ENCODE data around the gene CTIF. TPM values are rescaled to one million over a fixed set of nuclear protein-coding genes. Genes with fewer than 3 reads are reported as not detected.

CTIF gene
- polyA plus RNA-seq, 1 of the 3 experiments (the other 2 are of a cell fraction): 47.2 TPM

DNA sequence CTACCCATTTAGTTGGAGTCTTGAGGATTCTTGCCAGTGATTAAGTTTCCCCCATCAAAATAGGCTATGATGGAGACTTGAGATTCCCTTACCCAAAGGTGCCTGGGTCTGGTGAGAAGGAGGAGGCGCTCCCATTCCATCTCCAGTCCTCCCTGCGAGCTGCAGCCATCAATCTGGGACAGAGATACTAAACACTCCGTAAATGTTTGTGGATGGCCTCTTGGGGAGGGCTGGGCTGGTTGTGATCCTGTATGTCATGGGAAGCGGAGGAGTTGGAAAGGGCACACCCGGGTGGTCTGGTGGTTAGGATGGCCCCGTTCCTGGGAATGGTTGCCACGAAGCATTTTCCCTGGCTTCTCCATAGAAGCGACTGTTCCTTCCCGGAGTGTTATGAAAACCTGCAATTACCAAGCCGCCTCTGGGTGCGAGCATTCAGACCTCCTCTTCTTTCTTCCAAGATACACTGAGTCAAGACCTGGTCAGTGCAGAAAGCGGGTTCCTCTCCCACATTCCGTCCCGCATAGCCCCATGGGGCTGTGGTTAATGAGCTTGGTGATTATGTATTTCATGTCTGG is 196.9 kb downstream of the CTIF start:
- H3K4me1 ChIP-seq (ENCODE audit: control insufficient read depth in 1 of 2, insufficient read depth in 2 of 2, low read depth in 1 of 2, low read length in 1 of 2): peaks cover 15 to 34% of the 10 kb centered on the region in 2 experiments; a peak in 3 of 4 replicates
- no peaks in the 10 kb centered on the region for H3F3A ChIP-seq (replicated peaks; ENCODE audit: insufficient read depth)
- peaks cover 0 to 2% of the 10 kb centered on the region in 2 experiments for H3K36me3 ChIP-seq (replicated peaks in 1 of 2; ENCODE audit: control insufficient read depth in 1 of 2, insufficient read depth in 2 of 2, low read length in 1 of 2)
- 94% methylated on average over 11 of the region's 14 CpGs for WGBS (ENCODE audit: low lambda C conversion rate)
- H3K27ac ChIP-seq (ENCODE audit: low read depth in 2 of 2, low read length in 1 of 2): no peak overlapping the region
- no peak overlapping the region for H2AFZ ChIP-seq (ENCODE audit: low read depth)
- no peaks in the 10 kb centered on the region for H3K9me2 ChIP-seq
- H4K20me1 ChIP-seq (ENCODE audit: insufficient read depth): peaks cover 31% of the 10 kb centered on the region; the same call in 1 of the 2 replicates
- no peak for DNase-seq
- peak overlapping the region; percentile 25; the same call in 1 of the 2 replicates for H3K4me2 ChIP-seq
- no peaks in the 10 kb centered on the region for H3K27me3 ChIP-seq (ENCODE audit: insufficient read depth)
- no peaks in the 10 kb centered on the region for H3K9me3 ChIP-seq
- no peak overlapping the region for H3K4me3 ChIP-seq (ENCODE audit: low read depth in 2 of 2, low read length in 1 of 2)
- H3K79me2 ChIP-seq (ENCODE audit: insufficient read depth): peaks cover 28% of the 10 kb centered on the region; the same call in 1 of the 2 replicates
- POLR2A ChIA-PET: no interaction called here
- no peak for TF ChIP-seq RFX5 (IDR thresholded peaks at IDR 0.05; ENCODE audit: low read length)
- TF ChIP-seq GABPA (IDR thresholded peaks at IDR 0.05; ENCODE audit: low read depth): no peak
- TF ChIP-seq, protein P1, sequence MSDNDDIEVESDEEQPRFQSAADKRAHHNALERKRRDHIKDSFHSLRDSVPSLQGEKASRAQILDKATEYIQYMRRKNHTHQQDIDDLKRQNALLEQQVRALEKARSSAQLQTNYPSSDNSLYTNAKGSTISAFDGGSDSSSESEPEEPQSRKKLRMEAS (IDR thresholded peaks at IDR 0.05; ENCODE audit: low read depth): no peak
- TF ChIP-seq, protein P2, sequence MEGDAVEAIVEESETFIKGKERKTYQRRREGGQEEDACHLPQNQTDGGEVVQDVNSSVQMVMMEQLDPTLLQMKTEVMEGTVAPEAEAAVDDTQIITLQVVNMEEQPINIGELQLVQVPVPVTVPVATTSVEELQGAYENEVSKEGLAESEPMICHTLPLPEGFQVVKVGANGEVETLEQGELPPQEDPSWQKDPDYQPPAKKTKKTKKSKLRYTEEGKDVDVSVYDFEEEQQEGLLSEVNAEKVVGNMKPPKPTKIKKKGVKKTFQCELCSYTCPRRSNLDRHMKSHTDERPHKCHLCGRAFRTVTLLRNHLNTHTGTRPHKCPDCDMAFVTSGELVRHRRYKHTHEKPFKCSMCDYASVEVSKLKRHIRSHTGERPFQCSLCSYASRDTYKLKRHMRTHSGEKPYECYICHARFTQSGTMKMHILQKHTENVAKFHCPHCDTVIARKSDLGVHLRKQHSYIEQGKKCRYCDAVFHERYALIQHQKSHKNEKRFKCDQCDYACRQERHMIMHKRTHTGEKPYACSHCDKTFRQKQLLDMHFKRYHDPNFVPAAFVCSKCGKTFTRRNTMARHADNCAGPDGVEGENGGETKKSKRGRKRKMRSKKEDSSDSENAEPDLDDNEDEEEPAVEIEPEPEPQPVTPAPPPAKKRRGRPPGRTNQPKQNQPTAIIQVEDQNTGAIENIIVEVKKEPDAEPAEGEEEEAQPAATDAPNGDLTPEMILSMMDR (IDR thresholded peaks at IDR 0.05): no peak
- no peak for TF ChIP-seq MXI1 (IDR thresholded peaks at IDR 0.05; ENCODE audit: low read depth, low read length)
- TF ChIP-seq, protein P3, sequence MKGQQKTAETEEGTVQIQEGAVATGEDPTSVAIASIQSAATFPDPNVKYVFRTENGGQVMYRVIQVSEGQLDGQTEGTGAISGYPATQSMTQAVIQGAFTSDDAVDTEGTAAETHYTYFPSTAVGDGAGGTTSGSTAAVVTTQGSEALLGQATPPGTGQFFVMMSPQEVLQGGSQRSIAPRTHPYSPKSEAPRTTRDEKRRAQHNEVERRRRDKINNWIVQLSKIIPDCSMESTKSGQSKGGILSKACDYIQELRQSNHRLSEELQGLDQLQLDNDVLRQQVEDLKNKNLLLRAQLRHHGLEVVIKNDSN (IDR thresholded peaks at IDR 0.05; ENCODE audit: borderline replicate concordance, low read depth): no peak
- no peak for TF ChIP-seq RXRA (IDR thresholded peaks at IDR 0.05; ENCODE audit: borderline replicate concordance, low read depth)
- TF ChIP-seq TEAD4 (IDR thresholded peaks at IDR 0.05; ENCODE audit: borderline replicate concordance, insufficient read depth): no peak
- TF ChIP-seq SMC3 (IDR thresholded peaks at IDR 0.05; ENCODE audit: low read depth, low read length): no peak
- TF ChIP-seq NFIC (IDR thresholded peaks at IDR 0.05; ENCODE audit: borderline replicate concordance): no peak
- TF ChIP-seq GATA2 (CRISPR knock-in tag; IDR thresholded peaks at IDR 0.05): no peak
- TF ChIP-seq, protein P4, sequence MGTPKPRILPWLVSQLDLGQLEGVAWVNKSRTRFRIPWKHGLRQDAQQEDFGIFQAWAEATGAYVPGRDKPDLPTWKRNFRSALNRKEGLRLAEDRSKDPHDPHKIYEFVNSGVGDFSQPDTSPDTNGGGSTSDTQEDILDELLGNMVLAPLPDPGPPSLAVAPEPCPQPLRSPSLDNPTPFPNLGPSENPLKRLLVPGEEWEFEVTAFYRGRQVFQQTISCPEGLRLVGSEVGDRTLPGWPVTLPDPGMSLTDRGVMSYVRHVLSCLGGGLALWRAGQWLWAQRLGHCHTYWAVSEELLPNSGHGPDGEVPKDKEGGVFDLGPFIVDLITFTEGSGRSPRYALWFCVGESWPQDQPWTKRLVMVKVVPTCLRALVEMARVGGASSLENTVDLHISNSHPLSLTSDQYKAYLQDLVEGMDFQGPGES (IDR thresholded peaks at IDR 0.05; ENCODE audit: low read depth, low read length): no peak
- no peak for TF ChIP-seq SIN3A (IDR thresholded peaks at IDR 0.05; ENCODE audit: borderline replicate concordance, low read depth, low read length)
- no peak for TF ChIP-seq YY1 (IDR thresholded peaks at IDR 0.05; ENCODE audit: low read depth)
- no peak for TF ChIP-seq JUND (IDR thresholded peaks at IDR 0.05)
- TF ChIP-seq, protein P5, sequence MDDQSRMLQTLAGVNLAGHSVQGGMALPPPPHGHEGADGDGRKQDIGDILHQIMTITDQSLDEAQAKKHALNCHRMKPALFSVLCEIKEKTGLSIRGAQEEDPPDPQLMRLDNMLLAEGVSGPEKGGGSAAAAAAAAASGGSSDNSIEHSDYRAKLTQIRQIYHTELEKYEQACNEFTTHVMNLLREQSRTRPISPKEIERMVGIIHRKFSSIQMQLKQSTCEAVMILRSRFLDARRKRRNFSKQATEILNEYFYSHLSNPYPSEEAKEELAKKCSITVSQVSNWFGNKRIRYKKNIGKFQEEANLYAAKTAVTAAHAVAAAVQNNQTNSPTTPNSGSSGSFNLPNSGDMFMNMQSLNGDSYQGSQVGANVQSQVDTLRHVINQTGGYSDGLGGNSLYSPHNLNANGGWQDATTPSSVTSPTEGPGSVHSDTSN (IDR thresholded peaks at IDR 0.05): no peak
- TF ChIP-seq, protein P6, sequence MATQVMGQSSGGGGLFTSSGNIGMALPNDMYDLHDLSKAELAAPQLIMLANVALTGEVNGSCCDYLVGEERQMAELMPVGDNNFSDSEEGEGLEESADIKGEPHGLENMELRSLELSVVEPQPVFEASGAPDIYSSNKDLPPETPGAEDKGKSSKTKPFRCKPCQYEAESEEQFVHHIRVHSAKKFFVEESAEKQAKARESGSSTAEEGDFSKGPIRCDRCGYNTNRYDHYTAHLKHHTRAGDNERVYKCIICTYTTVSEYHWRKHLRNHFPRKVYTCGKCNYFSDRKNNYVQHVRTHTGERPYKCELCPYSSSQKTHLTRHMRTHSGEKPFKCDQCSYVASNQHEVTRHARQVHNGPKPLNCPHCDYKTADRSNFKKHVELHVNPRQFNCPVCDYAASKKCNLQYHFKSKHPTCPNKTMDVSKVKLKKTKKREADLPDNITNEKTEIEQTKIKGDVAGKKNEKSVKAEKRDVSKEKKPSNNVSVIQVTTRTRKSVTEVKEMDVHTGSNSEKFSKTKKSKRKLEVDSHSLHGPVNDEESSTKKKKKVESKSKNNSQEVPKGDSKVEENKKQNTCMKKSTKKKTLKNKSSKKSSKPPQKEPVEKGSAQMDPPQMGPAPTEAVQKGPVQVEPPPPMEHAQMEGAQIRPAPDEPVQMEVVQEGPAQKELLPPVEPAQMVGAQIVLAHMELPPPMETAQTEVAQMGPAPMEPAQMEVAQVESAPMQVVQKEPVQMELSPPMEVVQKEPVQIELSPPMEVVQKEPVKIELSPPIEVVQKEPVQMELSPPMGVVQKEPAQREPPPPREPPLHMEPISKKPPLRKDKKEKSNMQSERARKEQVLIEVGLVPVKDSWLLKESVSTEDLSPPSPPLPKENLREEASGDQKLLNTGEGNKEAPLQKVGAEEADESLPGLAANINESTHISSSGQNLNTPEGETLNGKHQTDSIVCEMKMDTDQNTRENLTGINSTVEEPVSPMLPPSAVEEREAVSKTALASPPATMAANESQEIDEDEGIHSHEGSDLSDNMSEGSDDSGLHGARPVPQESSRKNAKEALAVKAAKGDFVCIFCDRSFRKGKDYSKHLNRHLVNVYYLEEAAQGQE (IDR thresholded peaks at IDR 0.05; ENCODE audit: low read depth, low read length): no peak
- no peak for TF ChIP-seq EZH2phosphoT487 (IDR thresholded peaks at IDR 0.05; ENCODE audit: borderline replicate concordance, low read depth)
- TF ChIP-seq FOSL2 (IDR thresholded peaks at IDR 0.05; ENCODE audit: borderline replicate concordance, low read depth): no peak
- TF ChIP-seq TAF1 (IDR thresholded peaks at IDR 0.05; ENCODE audit: borderline replicate concordance, low read depth, low read length): no peak
- H3K9ac ChIP-seq: no peak overlapping the region
- CTCF ChIA-PET: no interaction called here

Measured in SK-N-SH (cell line).